Neural cell (in vitro differentiated cells): Measurements from ENCODE around the gene NHS. TPM values are rescaled to one million over a fixed set of nuclear protein-coding genes. Genes with fewer than 3 reads are reported as not detected.

Source experiments
- polyA plus RNA-seq: library from polyadenylated mRNA; depleted of rRNA; stranded (reverse); fragments of >200 nt; gene quantifications from 2 replicates; pipeline ENCODE4 v1.2.3, GENCODE V29; 2014
- small RNA-seq, 3 experiments: library from RNA; depleted of rRNA; stranded (forward); fragments of <200 nt; gene quantifications; one replicate each; pipeline ENCODE3, GENCODE V24; 2012

Gene NHS
- polyA plus RNA-seq, 1 donor from 2014 or later, result 1.9 TPM

Small RNA genes lying within 50 kb of the gene (small RNA-seq; reads per million reads assigned to genes)
- gene MIR4768 (0 reads per million in 3 experiments), gene RF01210 (0 reads per million in 3 experiments)
